A549 (cell line): ENCODE data around the gene TMC6. TPM values are rescaled to one million over a fixed set of nuclear protein-coding genes. Genes with fewer than 3 reads are reported as not detected.
A peak's percentile ranks its signal among the peaks of the same experiment; 100 is the strongest.

ENCODE experiments used
- ATAC-seq, 2 experiments: fragments of 200-7000 bp in 1 of 2; fragments of >200 bp in 1 of 2; cut with Nextera tagmentation in 1 of 2; cut with Tn5 transposase in 1 of 2; 3 replicates each; pipeline versions ENCODE4 v1.8.0 to v1.9.1; 2018 to 2020; ENCODE audit warnings: mild to moderate bottlenecking in 1 of 2, moderate library complexity in 1 of 2
- CTCF ChIA-PET: fragments of 300-600 bp; sonication (Branson Sonifier 250); formaldehyde crosslinking; extraction: SDS; loops from one replicate; lab custom pipeline; 2021; ENCODE audit warnings: antibody characterized with exemption, inconsistent platforms; lab: Yijun Ruan, JAX
- POLR2A ChIA-PET: fragments of 350-600 bp; formaldehyde crosslinking; extraction: SDS; loops from one replicate; lab custom pipeline; 2021; ENCODE audit warnings: antibody characterized with exemption, inconsistent platforms; lab: Yijun Ruan, JAX
- DNase-seq, 2 experiments: peaks; one replicate each; pipeline versions ENCODE4 v3.0.0 to v3.0.0-alpha.2; 2011 to 2016; ENCODE audit warnings: low read depth in 1 of 2, low spot score in 1 of 2
- FAIRE-seq: peaks from 2 replicates; lab custom pipeline; 2011; peaks lifted over from hg19 to GRCh38; lab: Jason Lieb, UNC
- H3K27ac ChIP-seq, 2 experiments: fragments of >200 bp; sonication (Bioruptor Twin); formaldehyde crosslinking; 3 replicates each; pipeline ENCODE4 v1.5.1; 2016 to 2017
- H3K4me1 ChIP-seq: fragments of >200 bp; sonication (Bioruptor Twin); formaldehyde crosslinking; 3 replicates; pipeline ENCODE4 v1.6.1; 2016
- H3K4me2 ChIP-seq: fragments of >200 bp; sonication (Bioruptor Twin); formaldehyde crosslinking; 3 replicates; pipeline ENCODE4 v1.6.1; 2016
- H3K4me3 ChIP-seq: fragments of >200 bp; sonication (Bioruptor Twin); formaldehyde crosslinking; 3 replicates; pipeline ENCODE4 v1.5.1; 2016
- H3K9me3 ChIP-seq: fragments of >200 bp; sonication (Bioruptor Twin); formaldehyde crosslinking; 3 replicates; pipeline ENCODE4 v1.6.1; 2016
- ATOH8 ChIP-seq: fragments of 250-450 bp; sonication (Bioruptor Pico); IDR thresholded peaks from 2 replicates; pipeline ENCODE4 v1.5.0; 2020; ENCODE audit warnings: low read depth, mild to moderate bottlenecking, moderate library complexity
- CTCF ChIP-seq: fragments of >200 bp; sonication (Bioruptor Twin); formaldehyde crosslinking; IDR thresholded peaks from 3 replicates; pipeline ENCODE4 v1.5.1; 2016
- FOSL2 ChIP-seq, 2 experiments: fragments of 450-650 bp in 1 of 2; fragments of >200 bp in 1 of 2; sonication (Bioruptor Twin) in 1 of 2; formaldehyde crosslinking; IDR thresholded peaks; 2 replicates each; pipeline versions ENCODE4 v1.5.0 to v1.6.1; 2016 to 2020; ENCODE audit warnings: mild to moderate bottlenecking in 1 of 2, moderate library complexity in 1 of 2
- KDM1A ChIP-seq: fragments of 200-600 bp; sonication (generic); IDR thresholded peaks from 2 replicates; pipeline ENCODE4 v1.6.1; 2016; ENCODE audit warnings: low read depth, mild to moderate bottlenecking
- MAX ChIP-seq: IDR thresholded peaks from 2 replicates; pipeline ENCODE4 v1.6.1; 2012
- POLR2AphosphoS2 ChIP-seq: conservative IDR thresholded peaks from 2 replicates; pipeline ENCODE4 v1.6.1; 2012; ENCODE audit warnings: low read length, improper control_type of control experiment, inconsistent platforms
- RAD21 ChIP-seq, 2 experiments: fragments of >200 bp in 1 of 2; sonication (Bioruptor Twin) in 1 of 2; formaldehyde crosslinking in 1 of 2; IDR thresholded peaks in 1 of 2; conservative IDR thresholded peaks in 1 of 2; 2 replicates in 1 of 2; 3 replicates in 1 of 2; pipeline ENCODE4 v1.6.1; 2012 to 2018; ENCODE audit warnings: inconsistent platforms in 1 of 2
- RARB ChIP-seq: fragments of 250-450 bp; sonication (Bioruptor Pico); IDR thresholded peaks from 2 replicates; pipeline ENCODE4 v1.8.0; 2021; ENCODE audit warnings: mild to moderate bottlenecking, moderate library complexity
- SMC3 ChIP-seq: fragments of >200 bp; sonication (Bioruptor Twin); formaldehyde crosslinking; IDR thresholded peaks from 3 replicates; pipeline ENCODE4 v1.6.1; 2018; ENCODE audit warnings: inconsistent platforms
- TFCP2L1 ChIP-seq: fragments of 250-450 bp; sonication (Bioruptor Pico); IDR thresholded peaks from 2 replicates; pipeline ENCODE4 v1.5.0; 2021; ENCODE audit warnings: mild to moderate bottlenecking
- ZSCAN20 ChIP-seq: fragments of 250-450 bp; sonication (Bioruptor Pico); IDR thresholded peaks from 2 replicates; pipeline ENCODE4 v1.8.0; 2022; ENCODE audit warnings: mild to moderate bottlenecking, moderate library complexity
- WGBS: methylation state at CpG from one replicate; pipeline ENCODE4 v1.1.6; 2017; ENCODE audit errors: missing lambda C conversion rate; 5-methylcytosine and 5-hydroxymethylcytosine counted together
- polyA plus RNA-seq, 4 experiments: library from polyadenylated mRNA; depleted of rRNA in 3 of 4; stranded (reverse); fragments of >200 nt; fragmentation: RNase III in 1 of 4; extraction: RNeasy Plus Mini Kit Qiagen cat#74134 plus additional on column Dnase treatment in 1 of 4; gene quantifications; 2 replicates in 3 of 4; 3 replicates in 1 of 4; pipeline ENCODE4 v1.2.3, GENCODE V29; 2011 to 2017

Gene TMC6
- polyA plus RNA-seq, 2 of the 4 experiments (the other 2 are of a cell fraction): 4.7 to 9.4 TPM

GRCh38 chr17:78176548-78177025 lies 48.0 kb upstream of the TMC6 start:
- TF ChIP-seq SMC3 (peak; percentile 92), CTCF (peak; percentile 94), ZSCAN20 (CRISPR knock-in tag) (no peak), TFCP2L1 (CRISPR knock-in tag) (peak; percentile 61; the same call in 1 of the 2 replicates), MAX (peak; percentile 61), RAD21 (conservative IDR thresholded peaks at IDR 0.05 in 1 of 2, IDR thresholded peaks at IDR 0.05 in 1 of 2) (peak; percentile 73 to 82), RARB (CRISPR knock-in tag) (no peak), FOSL2 (IDR thresholded peaks at IDR 0.05) (no peak), FOSL2 (CRISPR knock-in tag; IDR thresholded peaks at IDR 0.05) (0 out of 2 replicates have a peak, but pooled peaks have one; percentile 2), POLR2AphosphoS2 (peak; percentile 69; the same call in 1 of the 2 replicates)
- WGBS: 27% methylated on average over 14 of the region's 14 CpGs
- DNase-seq (peak; percentile 76 to 86), FAIRE-seq (no peak), ATAC-seq (peak; percentile 75 to 81)
- peak overlapping the region in 1 of 2 experiments; percentile 34; a peak in 1 of 6 replicates for H3K27ac ChIP-seq
- CTCF ChIA-PET: interaction anchor here (0.6 to 13.2 kb wide), 51 partner anchors 9 to 891 kb away, joined by 3 to 295 read pairs (median 5); partner anchors contain the start of genes AFMID, C17orf99, TK1 and TMC8
- H3K4me2 ChIP-seq: 0 out of 3 replicates have a peak overlapping the region, but pooled peaks have one; percentile 3
- no peak overlapping the region for H3K4me3 ChIP-seq
- POLR2A ChIA-PET: interaction anchor here (0.5 to 2.6 kb wide), 6 partner anchors 11 to 92 kb away, joined by 3 to 7 read pairs (median 4); partner anchors contain the start of genes AFMID and TK1
- no peaks in the 10 kb centered on the region for H3K9me3 ChIP-seq
- H3K4me1 ChIP-seq: peaks cover 30% of the 10 kb centered on the region

- WGBS: 93% methylated on average over 14 of the region's 14 CpGs
- H3K27ac ChIP-seq: no peak overlapping the region
Observed at GRCh38 chr17:78175643-78175981, 47.1 kb upstream of the TMC6 start.

GRCh38 chr17:78174870-78175642 lies 46.5 kb upstream of the TMC6 start:
- TF ChIP-seq CTCF: peak; percentile 10; the same call in 1 of the 3 replicates
- TF ChIP-seq KDM1A: no peak
- Histone ChIP-seq H3K9me3 (no peaks in the 10 kb centered on the region), H3K27ac (no peak overlapping the region), H3K4me2 (no peak overlapping the region), H3K4me3 (no peak overlapping the region), H3K4me1 (peaks cover 33% of the 10 kb centered on the region)
- CTCF ChIA-PET: interaction anchor here (0.5 to 13.2 kb wide), 24 partner anchors 9 to 1380 kb away, joined by 3 to 295 read pairs (median 6); partner anchors contain the start of genes AFMID, C17orf99 and TK1
- ATAC-seq (0 out of 6 replicates have a peak, but pooled peaks of 1 of the 2 experiments have one; percentile 3), DNase-seq (no peak), FAIRE-seq (no peak)
- 89% methylated on average over 28 of the region's 28 CpGs for WGBS
- POLR2A ChIA-PET: interaction anchor here (0.5 to 2.6 kb wide), 3 partner anchors 35 to 84 kb away, joined by 3 to 7 read pairs (median 4); no protein-coding TSS in a partner anchor

More at GRCh38 chr17:78175643-78175981, 47.1 kb upstream of the TMC6 start:
- POLR2A ChIA-PET: interaction anchor here (2.6 kb wide), 1 partner anchor 63 kb away, joined by 7 read pairs; no protein-coding TSS in a partner anchor
- ATAC-seq (no peak), DNase-seq (no peak), FAIRE-seq (no peak)
- Histone ChIP-seq H3K4me3 (no peak overlapping the region), H3K4me1 (peaks cover 32% of the 10 kb centered on the region), H3K4me2 (no peak overlapping the region), H3K9me3 (no peaks in the 10 kb centered on the region)
- TF ChIP-seq RARB (CRISPR knock-in tag) (no peak), ATOH8 (CRISPR knock-in tag) (no peak), ZSCAN20 (CRISPR knock-in tag) (no peak)
- CTCF ChIA-PET: interaction anchor here (0.5 to 13.2 kb wide), 27 partner anchors 9 to 1380 kb away, joined by 3 to 295 read pairs (median 6); partner anchors contain the start of genes AFMID, C17orf99 and TK1
